HG03571 (cell line): ENCODE measurements around the gene MBD3.
"Not testable (repeated sequence)": the region's sequence is repeated elsewhere in the genome, so short reads cannot be mapped to it uniquely, and the experiment has no call there.

ENCODE experiments used
- ATAC-seq: cut with Tn5 transposase; IDR thresholded peaks from one replicate; pipeline ENCODE4 v1.9.1; 2021; ENCODE audit not compliant: unreplicated experiment

Gene MBD3, protein sequence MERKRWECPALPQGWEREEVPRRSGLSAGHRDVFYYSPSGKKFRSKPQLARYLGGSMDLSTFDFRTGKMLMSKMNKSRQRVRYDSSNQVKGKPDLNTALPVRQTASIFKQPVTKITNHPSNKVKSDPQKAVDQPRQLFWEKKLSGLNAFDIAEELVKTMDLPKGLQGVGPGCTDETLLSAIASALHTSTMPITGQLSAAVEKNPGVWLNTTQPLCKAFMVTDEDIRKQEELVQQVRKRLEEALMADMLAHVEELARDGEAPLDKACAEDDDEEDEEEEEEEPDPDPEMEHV

DNA sequence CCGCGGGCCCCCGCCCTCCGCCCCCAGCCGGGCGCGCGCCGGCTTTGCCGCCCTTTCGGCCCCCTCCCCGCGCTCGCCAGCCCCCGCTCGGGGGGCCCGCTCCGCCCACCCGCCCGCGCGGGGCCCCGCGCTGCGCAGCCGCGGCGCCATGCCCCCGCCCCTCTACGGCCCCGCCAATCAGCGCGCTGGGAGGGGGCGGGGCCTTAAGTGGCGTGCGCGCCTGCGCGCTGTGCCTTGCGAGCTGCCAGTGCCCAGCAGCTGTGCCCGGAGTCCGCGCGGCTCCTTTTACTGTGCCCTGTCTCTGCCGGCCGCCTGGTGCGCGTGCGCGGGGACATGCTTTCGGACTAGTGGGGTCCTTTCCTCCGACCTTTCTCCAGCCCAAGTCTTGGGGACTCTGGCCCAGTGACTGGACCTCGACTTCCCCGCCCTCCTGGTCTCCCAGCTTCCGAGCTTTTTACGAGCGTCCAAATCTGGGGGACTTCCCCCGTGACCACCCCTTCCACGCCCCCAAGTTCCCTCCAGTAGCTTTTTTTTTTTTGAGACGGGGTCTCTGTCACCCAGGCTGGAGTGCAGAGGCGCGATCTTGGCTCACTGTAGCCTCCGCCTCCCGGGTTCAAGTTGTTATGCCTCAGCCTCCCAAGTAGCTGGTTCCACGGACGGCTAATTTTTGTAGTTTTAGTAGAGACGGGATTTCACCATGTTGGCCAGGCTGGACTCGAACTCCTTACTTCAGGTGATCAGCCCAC, at the start of gene MBD3:
Gene MBD3 (minus strand): TSS at position 111 of the 746 bp plus-strand sequence. CDS start 234 bp downstream, outside the sequence.
- peak; percentile 48 for ATAC-seq

DNA sequence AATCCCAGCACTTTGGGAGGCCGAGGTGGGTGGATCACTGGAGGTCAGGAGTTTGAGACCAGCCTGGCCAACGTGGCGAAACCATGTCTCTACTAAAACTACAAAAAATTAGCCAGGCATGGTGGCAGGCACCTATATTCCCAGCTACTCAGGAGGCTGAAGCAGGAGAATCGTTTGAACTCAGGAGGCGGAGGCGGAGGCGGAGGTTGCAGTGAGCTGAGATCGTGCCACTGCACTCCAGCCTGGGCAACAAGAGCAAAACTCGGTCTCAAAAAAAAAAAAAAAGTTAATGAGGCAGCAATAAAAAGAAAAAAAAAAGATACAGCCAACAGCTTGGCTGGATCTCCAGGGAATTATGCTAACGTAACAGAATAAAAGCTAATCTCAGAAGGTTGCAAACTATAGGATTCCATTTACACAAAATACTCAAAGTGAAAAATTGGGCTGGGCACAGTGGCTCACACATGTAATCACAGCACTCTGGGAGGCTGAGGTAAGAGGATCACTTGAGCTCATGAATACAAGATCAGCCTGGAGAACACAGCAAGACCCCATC, 48.3 kb upstream of the MBD3 start:
- ATAC-seq = not testable (repeated sequence)

- no peak for ATAC-seq
Measured at GRCh38 chr19:1636325-1637236, 43.9 kb upstream of the MBD3 start.

GRCh38 chr19:1634938-1635243, 42.2 kb upstream of the MBD3 start:
- no peak for ATAC-seq

- ATAC-seq = no peak
Measured at GRCh38 chr19:1634242-1634937, 41.7 kb upstream of the MBD3 start.

GRCh38 chr19:1633269-1633826, 40.7 kb upstream of the MBD3 start:
- no peak for ATAC-seq

GRCh38 chr19:1632462-1633268, 40.0 kb upstream of the MBD3 start:
- no peak for ATAC-seq

GRCh38 chr19:1631557-1632100, 39.0 kb upstream of the MBD3 start:
- ATAC-seq = no peak

GRCh38 chr19:1630811-1631210, 38.1 kb upstream of the MBD3 start:
- no peak for ATAC-seq

DNA sequence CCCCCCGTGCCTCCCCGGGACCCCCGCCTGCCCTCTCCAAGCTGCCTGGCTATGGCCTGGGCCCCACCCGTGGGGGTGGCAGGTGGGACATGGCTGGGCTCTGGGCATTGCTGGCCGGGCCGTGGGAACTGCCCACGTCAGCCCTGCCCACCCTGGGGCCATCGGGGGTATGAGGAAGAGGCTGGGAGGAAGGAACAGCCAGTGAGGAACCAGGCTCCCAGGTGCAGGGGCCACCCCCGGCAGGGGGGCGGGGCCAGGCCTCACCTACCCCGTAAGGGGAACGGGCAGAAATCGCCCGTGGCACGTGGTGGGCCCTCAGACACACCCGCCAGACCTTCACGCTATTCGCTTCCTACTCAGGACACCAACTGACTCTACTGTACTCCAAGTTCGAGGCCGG, 37.3 kb upstream of the MBD3 start:
- ATAC-seq = no peak

GRCh38 chr19:1629256-1629808, 36.7 kb upstream of the MBD3 start:
- ATAC-seq = no peak

DNA sequence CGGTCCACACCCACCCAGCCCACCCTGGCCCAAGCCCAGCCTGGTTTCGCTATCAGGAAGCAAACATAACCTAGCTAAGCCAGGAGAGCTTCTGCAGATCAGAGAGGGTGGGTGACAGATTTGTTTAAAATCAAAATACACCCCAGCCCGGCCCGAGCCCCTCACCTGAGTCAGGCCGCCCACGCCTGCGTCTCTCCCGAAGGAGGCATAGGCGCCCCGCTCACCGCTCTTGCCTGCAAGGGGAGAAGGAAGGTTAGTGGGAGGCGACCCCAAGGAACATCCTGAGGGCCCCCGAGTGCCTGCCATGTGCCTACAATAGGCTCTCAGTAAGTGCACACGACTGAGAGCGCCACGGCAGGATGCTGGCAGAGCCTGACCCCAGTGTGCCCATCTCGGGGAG, 34.5 kb upstream of the MBD3 start:
- no peak for ATAC-seq

DNA sequence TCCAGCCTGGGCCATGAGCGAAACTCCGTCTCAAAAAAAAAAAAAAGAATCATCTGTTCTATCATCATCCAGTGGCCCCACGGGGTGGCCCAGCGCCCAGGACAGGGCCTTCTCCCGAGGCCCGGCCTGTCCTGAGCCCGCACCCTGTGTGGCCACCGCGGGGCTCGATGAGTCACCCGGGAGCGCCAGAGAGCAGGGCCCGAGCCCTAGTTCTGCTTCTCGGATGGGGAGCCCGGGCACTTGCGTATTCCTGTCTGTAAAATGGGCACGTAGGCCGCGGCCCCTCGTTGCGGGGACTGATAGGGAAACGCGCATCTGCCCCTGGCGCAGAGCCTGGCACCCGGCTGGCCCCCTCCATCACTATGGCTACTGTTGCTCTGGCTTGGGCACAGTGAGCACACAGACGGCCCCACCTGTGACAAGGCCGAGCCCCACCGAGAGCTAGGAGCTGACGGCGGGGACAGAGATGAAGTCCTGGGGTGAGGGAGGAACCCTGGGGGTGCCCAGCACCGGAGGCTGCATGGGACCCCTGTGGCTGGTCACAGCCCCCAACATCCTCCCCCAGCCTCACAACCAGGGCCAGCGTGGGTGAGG, 33.8 kb upstream of the MBD3 start:
- no peak for ATAC-seq

DNA sequence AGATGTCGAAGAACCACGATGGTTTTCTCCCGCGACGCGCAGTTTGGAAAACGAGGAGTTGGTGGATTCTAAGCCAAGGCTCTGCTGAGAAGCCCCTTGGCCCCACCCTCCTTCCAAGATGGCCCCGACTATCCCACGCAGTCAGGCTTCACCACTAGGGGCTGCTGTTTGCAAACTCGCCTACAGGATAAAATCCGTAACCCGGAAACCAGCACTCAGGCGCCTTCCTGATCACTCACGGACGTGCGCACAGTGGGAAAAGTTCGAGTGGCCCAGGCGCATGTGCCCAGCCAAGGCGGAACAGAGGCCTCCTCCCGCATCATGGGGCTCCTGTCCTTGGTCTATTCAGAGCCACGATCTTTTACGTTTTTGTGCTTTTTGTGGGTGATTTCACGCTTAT, 31.8 kb upstream of the MBD3 start:
- no peak for ATAC-seq

DNA sequence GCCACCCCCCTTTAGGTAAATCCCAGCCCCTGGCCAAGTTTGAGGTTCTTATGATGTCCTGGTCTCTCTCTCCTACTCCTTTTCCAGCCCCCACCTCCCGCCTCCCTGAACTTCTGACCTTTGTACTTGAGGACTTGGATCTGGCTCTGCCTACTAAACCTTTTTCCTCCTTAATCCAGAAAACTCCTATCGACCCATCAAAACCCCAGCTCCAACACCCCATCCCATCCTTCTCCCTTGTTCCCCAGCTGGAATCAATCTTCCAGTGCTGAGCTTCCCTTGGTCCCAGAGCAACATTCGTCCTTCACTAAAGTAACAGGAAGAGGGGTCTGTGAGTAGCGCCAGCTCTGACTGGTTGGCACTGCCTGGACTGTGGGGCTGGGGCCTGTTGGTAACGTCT, 29.9 kb upstream of the MBD3 start:
- no peak for ATAC-seq

- no peak for ATAC-seq
Measured at GRCh38 chr19:1622007-1622406, 29.3 kb upstream of the MBD3 start.

- no peak for ATAC-seq
Measured at GRCh38 chr19:1621574-1621973, 28.9 kb upstream of the MBD3 start.

DNA sequence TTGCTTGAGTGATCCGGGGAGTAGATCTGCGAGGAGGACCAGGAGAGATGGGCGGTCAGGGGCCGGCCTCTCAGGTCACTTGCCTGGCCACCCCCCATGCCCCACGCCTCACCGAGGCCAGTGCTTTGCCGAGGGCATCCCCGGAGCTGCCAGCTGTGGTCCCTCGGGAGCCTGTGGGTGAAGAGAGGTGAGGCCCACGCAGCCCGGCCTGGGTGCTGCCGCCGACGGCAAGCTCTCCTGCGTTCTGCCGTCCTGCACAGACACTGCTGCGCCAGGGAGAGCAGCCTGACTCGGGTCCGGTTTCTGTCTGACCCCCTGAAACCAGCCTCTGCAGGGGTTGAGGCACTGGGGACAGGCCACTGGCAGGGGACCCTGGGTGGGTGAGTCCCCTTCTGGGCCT, 28.4 kb upstream of the MBD3 start:
- ATAC-seq = no peak

GRCh38 chr19:1620502-1620901, 27.8 kb upstream of the MBD3 start:
- no peak for ATAC-seq
